Measurements from ENCODE around the gene DENND5A.
"Not testable (repeated sequence)": the region's sequence is repeated elsewhere in the genome, so short reads cannot be mapped to it uniquely, and the experiment has no call there.

The DENND5A gene

DNA sequence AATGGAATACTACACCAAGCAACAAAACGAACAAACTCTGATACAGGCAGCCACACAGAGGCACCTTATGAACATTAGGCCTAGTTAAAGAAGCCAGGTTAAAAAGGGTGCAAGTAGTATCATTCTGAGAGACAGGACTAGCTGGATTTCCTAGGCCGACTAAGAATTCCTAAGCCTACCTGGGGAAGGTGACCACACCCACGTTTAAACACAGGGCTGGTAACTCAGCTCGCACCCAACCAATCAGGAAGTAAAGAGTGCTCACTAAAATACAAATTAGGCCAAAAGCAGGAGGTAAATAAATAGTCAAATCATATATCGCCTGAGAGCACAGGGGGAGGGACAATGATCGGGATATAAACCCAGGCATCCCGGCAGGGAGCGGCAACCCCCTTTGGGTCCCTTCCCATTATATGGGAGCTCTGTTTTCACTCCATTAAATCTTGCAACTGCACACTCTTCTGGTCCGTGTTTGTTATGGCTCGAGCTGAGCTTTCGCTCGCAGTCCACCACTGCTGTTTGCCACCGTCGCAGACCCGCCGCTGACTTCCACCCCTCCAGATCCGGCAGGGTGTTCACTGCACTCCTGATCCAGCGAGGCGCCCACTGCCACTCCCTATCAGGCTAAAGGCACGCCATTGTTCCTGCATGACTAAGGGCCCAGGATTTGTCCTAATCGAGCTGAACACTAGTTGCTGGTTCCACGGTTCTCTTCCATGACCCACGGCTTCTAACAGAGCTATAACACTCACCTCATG lies 167.8 kb downstream of the DENND5A start:
- H3K4me3 Mint-ChIP-seq; H3K4me1 Mint-ChIP-seq (ENCODE audit: low read depth); H3K36me3 Mint-ChIP-seq; H3K9me3 Mint-ChIP-seq (ENCODE audit: low read depth); H3K27ac Mint-ChIP-seq: not testable (repeated sequence)
- H3K27me3 Mint-ChIP-seq = peaks cover 19% of the 10 kb centered on the region

DNA sequence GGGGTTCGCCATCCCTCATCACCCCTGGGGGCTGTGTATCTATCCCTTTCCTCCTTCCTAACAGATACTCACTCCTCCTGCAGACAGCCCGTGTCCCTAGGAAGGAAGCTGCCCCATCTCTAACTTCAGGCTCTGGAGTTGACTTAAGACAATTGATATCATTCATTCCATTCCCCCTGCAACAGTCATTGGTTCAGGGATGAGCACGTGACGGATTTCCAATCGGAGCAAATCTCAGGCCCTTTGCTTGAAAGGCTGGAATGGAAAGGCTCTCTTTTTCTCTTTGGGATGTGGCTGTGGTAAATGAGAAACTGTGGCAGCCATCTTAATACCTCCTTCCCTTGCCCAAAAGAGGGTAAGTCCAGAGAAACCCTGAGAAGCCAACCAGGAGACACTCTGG lies 168.7 kb downstream of the DENND5A start:
- no peaks in the 10 kb centered on the region for H3K36me3 Mint-ChIP-seq
- H3K27me3 Mint-ChIP-seq = peaks cover 22% of the 10 kb centered on the region

DNA sequence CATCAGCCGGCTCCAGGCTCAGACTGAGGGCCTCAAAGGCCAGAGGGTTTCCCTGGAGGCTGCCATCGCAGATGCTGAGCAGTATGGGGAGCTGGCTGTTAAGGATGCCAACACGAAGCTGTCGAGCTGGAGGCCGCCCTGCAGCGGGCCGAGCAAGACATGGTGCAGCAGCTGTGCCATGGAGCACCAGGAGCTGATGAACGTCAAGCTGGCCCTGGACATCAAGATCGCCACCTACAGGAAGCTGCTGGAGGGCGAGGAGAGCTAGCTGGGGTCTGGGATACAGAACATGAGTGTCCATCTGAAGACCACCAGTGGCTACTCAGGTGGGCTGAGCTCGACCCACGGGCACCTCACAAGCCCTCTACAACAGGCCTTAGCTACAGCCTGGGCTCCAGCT lies 169.7 kb downstream of the DENND5A start:
- Mint-ChIP-seq H3K9me3 (ENCODE audit: low read depth) (no peaks in the 10 kb centered on the region), H3K27ac (no peak overlapping the region), H3K4me3 (no peak overlapping the region), H3K36me3 (no peaks in the 10 kb centered on the region), H3K27me3 (peaks cover 26% of the 10 kb centered on the region), H3K4me1 (ENCODE audit: low read depth) (peaks cover 6% of the 10 kb centered on the region)

More for the DNA sequence above, 168.7 kb downstream of the DENND5A start:
- peaks cover 5% of the 10 kb centered on the region for H3K4me1 Mint-ChIP-seq (ENCODE audit: low read depth)
- no peaks in the 10 kb centered on the region for H3K9me3 Mint-ChIP-seq (ENCODE audit: low read depth)
- no peak overlapping the region for H3K4me3 Mint-ChIP-seq
- H3K27ac Mint-ChIP-seq = no peak overlapping the region

DNA sequence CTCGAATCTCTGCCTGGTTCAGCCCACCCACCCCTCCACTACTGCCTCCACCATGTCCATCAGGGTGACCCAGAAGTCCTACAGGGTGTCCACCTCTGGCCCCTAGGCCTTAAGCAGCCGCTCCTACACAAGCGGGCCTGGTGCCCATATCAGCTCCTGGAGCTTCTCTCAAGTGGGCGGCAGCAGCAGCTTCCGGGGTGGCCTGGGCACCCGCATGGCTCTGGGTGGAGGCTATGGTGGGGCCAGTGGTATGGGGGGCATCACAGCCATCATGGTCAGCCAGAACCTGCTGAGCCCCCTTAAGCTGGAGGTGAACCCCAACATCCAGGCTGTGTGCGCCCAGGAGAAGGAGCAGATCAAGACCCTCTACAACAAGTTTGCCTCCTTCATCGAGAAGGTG lies 170.7 kb downstream of the DENND5A start:
- H3K27me3 Mint-ChIP-seq = peaks cover 30% of the 10 kb centered on the region

DNA sequence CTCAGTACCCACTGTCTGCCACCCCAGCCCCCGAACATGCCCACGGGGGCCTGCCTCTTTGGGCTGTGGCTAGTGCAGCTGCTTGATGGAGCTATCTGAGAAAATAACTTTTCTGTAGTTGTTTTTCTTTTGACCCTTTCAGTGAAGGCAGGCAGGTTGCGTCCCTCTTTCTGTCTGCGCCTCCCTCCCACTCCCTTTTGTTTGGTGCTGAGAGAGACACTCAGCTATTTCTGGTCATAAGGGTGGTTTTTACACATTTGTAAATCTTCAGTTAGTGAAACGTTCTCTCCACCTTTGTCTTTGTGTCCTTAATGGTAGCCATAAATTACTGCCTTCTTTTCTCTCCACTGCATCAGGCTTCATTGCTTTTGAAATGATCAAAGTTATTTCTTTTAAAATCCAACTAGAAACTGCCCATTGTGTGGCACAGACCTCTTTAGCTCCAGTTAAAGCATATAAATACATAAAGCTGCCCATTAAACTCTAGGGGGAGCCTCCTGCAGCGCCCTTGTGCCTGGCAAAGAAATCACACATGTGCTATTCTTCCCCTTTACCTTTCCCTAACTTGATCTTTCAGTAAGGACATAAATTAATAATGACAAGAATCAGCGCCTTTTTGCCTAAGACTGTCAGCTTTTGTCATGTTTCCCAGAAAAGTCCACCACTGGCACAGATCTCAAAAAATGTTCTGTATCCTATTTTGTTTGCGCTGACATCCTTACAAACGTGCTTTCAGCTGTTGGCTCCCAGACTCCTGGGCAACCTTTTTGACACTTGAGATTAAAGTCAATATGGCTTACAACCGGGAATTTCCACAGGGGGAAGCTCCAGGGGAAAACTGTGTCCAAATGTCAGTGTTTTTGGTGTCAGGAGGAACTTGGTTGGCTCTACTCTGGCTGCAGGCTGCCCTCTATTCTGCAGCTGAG lies 172.0 kb downstream of the DENND5A start:
- H3K4me1 Mint-ChIP-seq (ENCODE audit: low read depth) = peaks cover 7% of the 10 kb centered on the region
- H3K27ac Mint-ChIP-seq = no peak overlapping the region
- peak overlapping the region; percentile 63 for H3K4me3 Mint-ChIP-seq
- H3K27me3 Mint-ChIP-seq = peaks cover 34% of the 10 kb centered on the region
- H3K36me3 Mint-ChIP-seq = no peaks in the 10 kb centered on the region
- H3K9me3 Mint-ChIP-seq (ENCODE audit: low read depth) = no peaks in the 10 kb centered on the region

More for the DNA sequence above, 170.7 kb downstream of the DENND5A start:
- no peaks in the 10 kb centered on the region for H3K36me3 Mint-ChIP-seq
- no peaks in the 10 kb centered on the region for H3K9me3 Mint-ChIP-seq (ENCODE audit: low read depth)
- peaks cover 7% of the 10 kb centered on the region for H3K4me1 Mint-ChIP-seq (ENCODE audit: low read depth)
- no peak overlapping the region for H3K27ac Mint-ChIP-seq
- H3K4me3 Mint-ChIP-seq = no peak overlapping the region

DNA sequence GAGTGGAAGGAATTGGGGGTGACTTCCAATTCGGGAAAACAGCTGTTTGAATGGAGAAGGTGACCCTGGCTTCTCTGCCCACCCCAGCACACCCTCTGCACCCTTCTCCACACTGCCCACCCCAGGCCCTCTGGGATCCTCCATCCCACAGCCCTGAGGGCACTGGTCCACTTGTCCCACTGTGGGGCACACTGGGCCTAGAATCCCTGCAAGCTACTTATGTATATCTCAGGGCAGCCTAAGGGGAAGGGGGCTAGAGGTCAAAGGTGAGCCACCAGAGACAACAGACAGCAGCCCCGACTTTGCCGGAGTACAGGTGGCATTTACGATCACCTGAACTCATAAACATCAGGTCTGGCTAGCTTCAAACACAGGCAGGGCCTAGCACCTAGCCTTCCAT lies 173.1 kb downstream of the DENND5A start:
- H3K36me3 Mint-ChIP-seq = no peaks in the 10 kb centered on the region
- H3K27ac Mint-ChIP-seq = no peak overlapping the region
- peaks cover 7% of the 10 kb centered on the region for H3K4me1 Mint-ChIP-seq (ENCODE audit: low read depth)
- H3K9me3 Mint-ChIP-seq (ENCODE audit: low read depth) = no peaks in the 10 kb centered on the region
- H3K27me3 Mint-ChIP-seq = peaks cover 39% of the 10 kb centered on the region
- peak overlapping the region; percentile 63 for H3K4me3 Mint-ChIP-seq

DNA sequence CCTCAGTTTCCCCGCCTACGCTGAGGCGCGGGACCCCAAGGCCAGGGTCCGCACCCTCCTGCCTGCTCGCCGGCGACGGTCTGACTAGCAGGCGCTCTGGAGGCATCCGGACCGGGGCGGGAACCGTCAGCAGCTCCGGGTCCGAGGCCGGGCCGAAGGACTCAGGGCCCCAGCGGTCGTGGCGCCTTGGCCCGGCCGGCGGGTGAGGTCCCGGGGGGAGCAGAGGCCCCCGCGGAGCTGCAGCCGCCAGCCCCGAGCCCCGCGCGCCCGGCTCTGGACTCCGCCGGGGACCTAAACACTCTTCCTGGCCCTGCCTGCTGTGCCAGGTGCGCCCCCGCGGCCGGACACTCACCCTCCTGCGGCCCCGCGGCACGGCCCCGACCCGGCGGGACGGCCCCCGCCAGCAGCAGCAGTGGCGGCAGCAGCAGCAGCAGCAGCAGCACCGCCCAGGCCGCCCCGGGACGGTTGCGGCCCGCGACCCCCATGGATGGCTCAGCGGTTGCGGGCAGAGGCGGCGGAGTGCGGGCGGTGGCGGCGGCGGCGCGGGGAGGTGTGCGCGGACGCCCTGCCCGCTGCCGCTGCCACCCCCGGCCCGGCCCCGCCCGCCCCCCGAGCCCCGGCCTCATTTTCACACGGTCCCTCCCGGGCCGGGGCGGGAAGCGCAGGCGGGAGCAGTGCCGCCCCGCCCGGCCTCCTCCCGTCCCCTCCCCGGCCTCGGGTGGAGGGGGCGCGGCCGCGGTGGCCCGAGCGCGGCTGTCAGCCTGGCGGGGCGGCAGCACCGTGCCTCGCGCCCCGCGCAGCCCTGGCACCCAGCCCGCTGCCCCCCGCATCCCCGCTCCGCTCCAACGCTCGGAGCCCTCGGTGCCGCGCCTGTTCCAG lies 173.9 kb downstream of the DENND5A start, which contains the start of gene SCUBE2:
Gene SCUBE2, minus strand, starts transcription at position 556 of the 879 bp plus-strand sequence. Its CDS starts 71 bp downstream, at position 485.
- Mint-ChIP-seq H3K9me3 (ENCODE audit: low read depth) (no peaks in the 10 kb centered on the region), H3K27ac (no peak within 1 kb of the TSS), H3K4me1 (ENCODE audit: low read depth) (peaks cover 7% of the 10 kb centered on the region), H3K27me3 (peaks cover 34% of the 10 kb centered on the region), H3K4me3 (peak within 1 kb of the TSS; percentile 73), H3K36me3 (no peaks in the 10 kb centered on the region)

DNA sequence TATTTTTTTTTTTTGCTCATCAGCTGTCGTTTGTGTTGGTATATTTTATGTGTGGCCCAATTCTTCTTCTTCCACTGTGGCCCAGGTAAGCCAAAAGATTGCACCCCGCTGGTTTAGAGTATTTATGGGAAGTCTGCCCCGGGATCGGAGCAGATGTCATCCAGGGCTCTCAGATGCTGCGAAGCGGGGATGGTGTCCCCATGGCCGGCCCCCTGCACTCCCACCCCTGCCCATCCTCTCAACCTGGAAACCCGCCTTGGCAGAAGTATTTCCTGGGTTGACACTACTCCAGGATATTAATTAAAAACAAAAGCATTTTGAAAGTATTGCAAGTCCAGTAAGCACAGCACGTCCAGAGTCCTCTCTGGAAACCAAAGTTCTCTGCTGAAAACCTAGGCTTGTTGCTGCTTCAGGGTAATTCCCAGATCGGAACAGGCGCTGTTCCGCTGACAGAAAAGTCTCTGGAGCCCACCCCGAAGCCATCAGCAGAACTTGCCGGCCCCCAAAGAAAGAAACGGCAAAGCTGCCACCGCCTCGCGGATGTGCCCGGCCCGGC lies 174.6 kb downstream of the DENND5A start:
- Mint-ChIP-seq H3K27me3 (peaks cover 33% of the 10 kb centered on the region), H3K4me3 (peak overlapping the region; percentile 73), H3K9me3 (ENCODE audit: low read depth) (no peaks in the 10 kb centered on the region), H3K27ac (no peak overlapping the region), H3K36me3 (no peaks in the 10 kb centered on the region), H3K4me1 (ENCODE audit: low read depth) (peaks cover 7% of the 10 kb centered on the region)

DNA sequence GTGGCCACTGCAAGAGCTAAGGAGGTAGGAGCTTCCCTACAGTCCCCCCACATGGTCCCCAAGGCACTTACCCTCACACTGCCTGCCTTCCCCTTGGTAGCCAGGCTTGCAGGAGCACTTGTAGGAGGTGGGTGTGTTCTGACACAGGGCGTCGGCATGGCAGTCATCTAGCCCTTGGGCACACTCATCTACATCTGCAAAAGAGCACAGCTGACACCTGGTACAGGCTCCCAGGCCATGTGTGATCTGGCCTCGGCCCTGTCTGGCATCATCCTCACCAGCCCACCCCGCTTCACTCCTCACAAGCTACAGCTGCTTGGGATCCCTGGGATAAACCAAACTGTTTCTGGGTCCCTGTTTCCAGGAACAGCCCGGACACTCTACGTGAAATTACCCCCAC lies 175.5 kb downstream of the DENND5A start:
- Mint-ChIP-seq H3K27me3 (peaks cover 35% of the 10 kb centered on the region), H3K27ac (no peak overlapping the region), H3K4me1 (ENCODE audit: low read depth) (peaks cover 7% of the 10 kb centered on the region), H3K9me3 (ENCODE audit: low read depth) (no peaks in the 10 kb centered on the region), H3K36me3 (no peaks in the 10 kb centered on the region), H3K4me3 (peak overlapping the region; percentile 13)

DNA sequence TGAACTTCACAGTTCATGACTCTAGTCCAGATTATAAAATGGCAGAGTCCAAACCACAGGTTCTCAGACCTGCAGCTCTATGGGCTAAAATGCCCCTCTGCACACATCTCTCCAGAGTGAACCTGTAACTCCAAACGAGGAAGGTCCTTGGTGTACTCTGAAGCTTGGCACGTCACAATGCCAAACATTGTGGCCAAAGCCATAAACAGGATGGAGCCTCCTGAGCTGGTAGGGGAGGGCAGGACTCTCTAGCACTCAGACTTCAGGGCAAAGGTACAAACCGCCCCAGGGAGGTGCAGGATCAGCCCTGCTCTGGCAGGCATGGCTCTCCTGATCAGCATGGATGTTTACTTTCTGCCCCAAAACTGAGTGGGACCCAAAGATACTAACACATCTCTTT lies 176.1 kb downstream of the DENND5A start:
- H3K4me3 Mint-ChIP-seq = no peak overlapping the region
- H3K36me3 Mint-ChIP-seq = no peaks in the 10 kb centered on the region
- peaks cover 7% of the 10 kb centered on the region for H3K4me1 Mint-ChIP-seq (ENCODE audit: low read depth)
- H3K27ac Mint-ChIP-seq = no peak overlapping the region
- H3K9me3 Mint-ChIP-seq (ENCODE audit: low read depth) = no peaks in the 10 kb centered on the region
- H3K27me3 Mint-ChIP-seq = peaks cover 32% of the 10 kb centered on the region
